H1 (cell line): ENCODE results near the gene TDRD9. TPM values are rescaled to one million over a fixed set of nuclear protein-coding genes. Genes with fewer than 3 reads are reported as not detected.

ENCODE experiments used
- BRCA1 ChIP-seq: IDR thresholded peaks from 2 replicates; pipeline ENCODE4 v1.6.1; 2012; ENCODE audit warnings: low read depth, low read length, improper control_type of control experiment
- CBX8 ChIP-seq: fragments of 300-800, 300-1000 bp; sonication (generic); IDR thresholded peaks from 2 replicates; pipeline ENCODE4 v1.7.1; 2016; ENCODE audit warnings: low read depth, low read length, borderline replicate concordance
- EZH2 ChIP-seq: fragments of 200-600 bp; sonication (generic); IDR thresholded peaks from 2 replicates; pipeline ENCODE4 v1.7.1; 2012; ENCODE audit warnings: low read depth, mild to moderate bottlenecking, moderate library complexity, low read length, inconsistent platforms; ENCODE audit not compliant: severe bottlenecking
- KDM1A ChIP-seq: fragments of 200-600, 300-600 bp; sonication (generic); IDR thresholded peaks from 2 replicates; pipeline ENCODE4 v1.7.1; 2016; ENCODE audit warnings: mild to moderate bottlenecking, low read length, borderline replicate concordance
- POU5F1 ChIP-seq: IDR thresholded peaks from 2 replicates; pipeline ENCODE4 v1.6.1; 2011; ENCODE audit warnings: low read depth, mild to moderate bottlenecking, low read length, moderate library complexity
- RFX5 ChIP-seq: IDR thresholded peaks from 2 replicates; pipeline ENCODE4 v1.6.1; 2011; ENCODE audit warnings: low read depth, low read length, improper control_type of control experiment, borderline replicate concordance
- TCF12 ChIP-seq: IDR thresholded peaks from 2 replicates; pipeline ENCODE4 v1.6.1; 2011; ENCODE audit warnings: low read depth, mild to moderate bottlenecking, low read length
- ZNF274 ChIP-seq: IDR thresholded peaks from 2 replicates; pipeline ENCODE4 v1.7.0; 2012; ENCODE audit warnings: low read length, borderline replicate concordance; ENCODE audit errors: extremely low read depth
- polyA plus RNA-seq, 7 experiments: library from polyadenylated mRNA; depleted of rRNA in 3 of 7; stranded (reverse) in 5 of 7; unstranded in 2 of 7; fragments of >200 nt in 5 of 7; fragments of 200-250 nt in 2 of 7; gene quantifications; 1 replicate in 5 of 7; 2 replicates in 1 of 7; 4 replicates in 1 of 7; pipeline versions ENCODE4 v1.2.1 to v1.2.3, GENCODE V29; 2011 to 2013; ENCODE audit warnings: missing spikeins in 2 of 7, mixed read lengths in 2 of 7
- total RNA-seq: library from RNA; stranded (reverse); fragmentation: NEBNext Ultra II Directional; extraction: Animal tissue kit (Norgen Biotek cat#: 25700); gene quantifications from 2 replicates; pipeline ENCODE4 v1.2.1, GENCODE V29; 2021

Gene TDRD9
- total and polyA plus RNA-seq, 2 of the 8 experiments (the other 6 are each of a cell fraction or from before 2014, with no cell fraction given) = not detected

GRCh38 chr14:103881268-103882201 is 46.7 kb upstream of the TDRD9 start (continued):
- TF ChIP-seq BRCA1 (no peak), EZH2 (no peak), RFX5 (no peak), TCF12 (no peak), CBX8 (no peak), ZNF274 (no peak), POU5F1 (no peak), KDM1A (no peak)
